ENCODE measurements around the gene FBN1. TPM values are rescaled to one million over a fixed set of nuclear protein-coding genes. Genes with fewer than 3 reads are reported as not detected.

Gene FBN1
- total RNA-seq, 1 experiment from 2014 or later = 1.1 TPM

- TF ChIP-seq CTCF (IDR thresholded peaks at IDR 0.05; ENCODE audit: unreplicated experiment) = no peak
- Mint-ChIP-seq H3K27me3 (ENCODE audit: unreplicated experiment) (no peaks in the 10 kb centered on the region), H3K27ac (ENCODE audit: unreplicated experiment) (no peak overlapping the region), H3K9me3 (ENCODE audit: low read depth, unreplicated experiment) (no peaks in the 10 kb centered on the region), H3K4me1 (ENCODE audit: low read depth, unreplicated experiment) (no peaks in the 10 kb centered on the region), H3K4me3 (ENCODE audit: low read depth, unreplicated experiment) (no peak overlapping the region), H3K36me3 (ENCODE audit: insufficient read depth, unreplicated experiment) (no peaks in the 10 kb centered on the region)
- no peak for DNase-seq
- BruUV-seq (replicated peaks) = no TSS peak
- intact Hi-C loops (cut with micrococcal nuclease; ENCODE audit: unreplicated experiment) = loop anchor here (5.0 kb wide), 1 partner anchor 52 kb away; no protein-coding TSS in a partner anchor
- CTCF ChIA-PET = no interaction called here
Measured at GRCh38 chr15:48624700-48625099, 20.8 kb downstream of the FBN1 start.

- Mint-ChIP-seq H3K4me3 (ENCODE audit: low read depth, unreplicated experiment) (no peak overlapping the region), H3K27me3 (ENCODE audit: unreplicated experiment) (no peaks in the 10 kb centered on the region), H3K9me3 (ENCODE audit: low read depth, unreplicated experiment) (no peaks in the 10 kb centered on the region), H3K4me1 (ENCODE audit: low read depth, unreplicated experiment) (no peaks in the 10 kb centered on the region), H3K36me3 (ENCODE audit: insufficient read depth, unreplicated experiment) (no peaks in the 10 kb centered on the region), H3K27ac (ENCODE audit: unreplicated experiment) (no peak overlapping the region)
- intact Hi-C loops (cut with micrococcal nuclease; ENCODE audit: unreplicated experiment) = no loop called here
- no TSS peak for BruUV-seq (replicated peaks)
- DNase-seq = no peak
- no peak for TF ChIP-seq CTCF (IDR thresholded peaks at IDR 0.05; ENCODE audit: unreplicated experiment)
- CTCF ChIA-PET = interaction anchor here (0.6 kb wide), 1 partner anchor 803 kb away, joined by 3 read pairs; no protein-coding TSS in a partner anchor
Measured at GRCh38 chr15:48623456-48623855, 22.1 kb downstream of the FBN1 start.

- TF ChIP-seq CTCF (IDR thresholded peaks at IDR 0.05; ENCODE audit: unreplicated experiment) = no peak
- no peak overlapping the region for H3K27ac Mint-ChIP-seq (ENCODE audit: unreplicated experiment)
- no peak for DNase-seq
- CTCF ChIA-PET = interaction anchor here (0.6 kb wide), 1 partner anchor 184 kb away, joined by 3 read pairs; no protein-coding TSS in a partner anchor
- no TSS peak for BruUV-seq (replicated peaks)
- no peaks in the 10 kb centered on the region for H3K9me3 Mint-ChIP-seq (ENCODE audit: low read depth, unreplicated experiment)
- no peaks in the 10 kb centered on the region for H3K4me1 Mint-ChIP-seq (ENCODE audit: low read depth, unreplicated experiment)
- no peaks in the 10 kb centered on the region for H3K36me3 Mint-ChIP-seq (ENCODE audit: insufficient read depth, unreplicated experiment)
- intact Hi-C loops (cut with micrococcal nuclease; ENCODE audit: unreplicated experiment) = no loop called here
- H3K4me3 Mint-ChIP-seq (ENCODE audit: low read depth, unreplicated experiment) = no peak overlapping the region
- H3K27me3 Mint-ChIP-seq (ENCODE audit: unreplicated experiment) = no peaks in the 10 kb centered on the region
Measured at GRCh38 chr15:48622237-48622636, 23.3 kb downstream of the FBN1 start.

- BruUV-seq (replicated peaks) = no TSS peak
- Mint-ChIP-seq H3K4me3 (ENCODE audit: low read depth, unreplicated experiment) (no peak overlapping the region), H3K9me3 (ENCODE audit: low read depth, unreplicated experiment) (no peaks in the 10 kb centered on the region), H3K36me3 (ENCODE audit: insufficient read depth, unreplicated experiment) (no peaks in the 10 kb centered on the region), H3K27me3 (ENCODE audit: unreplicated experiment) (no peaks in the 10 kb centered on the region), H3K27ac (ENCODE audit: unreplicated experiment) (no peak overlapping the region), H3K4me1 (ENCODE audit: low read depth, unreplicated experiment) (no peaks in the 10 kb centered on the region)
- TF ChIP-seq CTCF (IDR thresholded peaks at IDR 0.05; ENCODE audit: unreplicated experiment) = no peak
- no peak for DNase-seq
- CTCF ChIA-PET = no interaction called here
- intact Hi-C loops (cut with micrococcal nuclease; ENCODE audit: unreplicated experiment) = no loop called here
Measured at GRCh38 chr15:48619446-48619845, 26.1 kb downstream of the FBN1 start.
